Measurements from ENCODE around the gene RPAP2. TPM values are rescaled to one million over a fixed set of nuclear protein-coding genes. Genes with fewer than 3 reads are reported as not detected.
"Not testable (repeated sequence)": the region's sequence is repeated elsewhere in the genome, so short reads cannot be mapped to it uniquely, and the experiment has no call there.

RPAP2 gene
- total RNA-seq, 2 experiments from 2014 or later, result 33.4 to 39.0 TPM

- intact Hi-C loops (cut with DNase I, micrococcal nuclease), result no loop called here
- Mint-ChIP-seq H3K4me1 (peaks cover 2% of the 10 kb centered on the region), H3K27me3 (no peaks in the 10 kb centered on the region), H3K4me3 (no peak overlapping the region), H3K36me3 (ENCODE audit: low read depth) (peaks cover 32% of the 10 kb centered on the region), H3K9me3 (ENCODE audit: low read depth) (no peaks in the 10 kb centered on the region), H3K27ac (no peak overlapping the region)
- POLR2A ChIA-PET, result no interaction called here
- DNase-seq (no peak), ATAC-seq (no peak)
- CTCF ChIA-PET, result no interaction called here
These were observed 48.2 kb downstream of the RPAP2 start for GRCh38 chr1:92346866-92347640.

GRCh38 chr1:92352856-92353255 lies 54.0 kb downstream of the RPAP2 start:
- Mint-ChIP-seq H3K4me3 (no peak overlapping the region), H3K27me3 (no peaks in the 10 kb centered on the region), H3K36me3 (ENCODE audit: low read depth) (peaks cover 43% of the 10 kb centered on the region), H3K27ac (no peak overlapping the region), H3K9me3 (ENCODE audit: low read depth) (peaks cover 4% of the 10 kb centered on the region), H3K4me1 (peaks cover 2% of the 10 kb centered on the region)
- ChIA-PET CTCF (no interaction called here), POLR2A (no interaction called here)
- intact Hi-C loops (cut with DNase I, micrococcal nuclease), result no loop called here
- ATAC-seq (no peak), DNase-seq (no peak)

- intact Hi-C loops (cut with DNase I, micrococcal nuclease), result no loop called here
- H3K27ac Mint-ChIP-seq, result no peak overlapping the region
- peaks cover 4% of the 10 kb centered on the region for H3K4me1 Mint-ChIP-seq
- H3K4me3 Mint-ChIP-seq, result no peak overlapping the region
- POLR2A ChIA-PET, result interaction anchor here (0.6 kb wide), 1 partner anchor 1219 kb away, joined by 3 read pairs; no protein-coding TSS in a partner anchor
- H3K9me3 Mint-ChIP-seq (ENCODE audit: low read depth), result peaks cover 4% of the 10 kb centered on the region
- DNase-seq, result no peak
- CTCF ChIA-PET, result interaction anchor here (0.7 to 2.0 kb wide), 2 partner anchors 14 to 35 kb away, joined by 3 to 6 read pairs; no protein-coding TSS in a partner anchor
- peaks cover 45% of the 10 kb centered on the region for H3K36me3 Mint-ChIP-seq (ENCODE audit: low read depth)
- ATAC-seq, result no peak
- no peaks in the 10 kb centered on the region for H3K27me3 Mint-ChIP-seq
These were observed 55.4 kb downstream of the RPAP2 start for GRCh38 chr1:92354259-92354658.

- DNase-seq (no peak), ATAC-seq (no peak)
- Mint-ChIP-seq H3K9me3 (ENCODE audit: low read depth) (peaks cover 4% of the 10 kb centered on the region), H3K27ac (peak overlapping the region; percentile 37), H3K4me3 (no peak overlapping the region), H3K36me3 (ENCODE audit: low read depth) (peaks cover 39% of the 10 kb centered on the region), H3K27me3 (no peaks in the 10 kb centered on the region), H3K4me1 (peaks cover 4% of the 10 kb centered on the region)
- POLR2A ChIA-PET, result no interaction called here
- intact Hi-C loops (cut with DNase I, micrococcal nuclease), result no loop called here
- CTCF ChIA-PET, result no interaction called here
These were observed 58.1 kb downstream of the RPAP2 start for GRCh38 chr1:92356956-92357355.

GRCh38 chr1:92359382-92359781 lies 60.5 kb downstream of the RPAP2 start:
- CTCF ChIA-PET; POLR2A ChIA-PET; DNase-seq; H3K27ac Mint-ChIP-seq; H3K4me3 Mint-ChIP-seq; H3K4me1 Mint-ChIP-seq; ATAC-seq; intact Hi-C loops (cut with DNase I, micrococcal nuclease); H3K9me3 Mint-ChIP-seq (ENCODE audit: low read depth); H3K27me3 Mint-ChIP-seq: not testable (repeated sequence)
- H3K36me3 Mint-ChIP-seq (ENCODE audit: low read depth), result peaks cover 35% of the 10 kb centered on the region

GRCh38 chr1:92359986-92360385 lies 61.1 kb downstream of the RPAP2 start:
- Mint-ChIP-seq H3K27me3 (no peaks in the 10 kb centered on the region), H3K36me3 (ENCODE audit: low read depth) (peaks cover 41% of the 10 kb centered on the region), H3K27ac (no peak overlapping the region), H3K9me3 (ENCODE audit: low read depth) (no peaks in the 10 kb centered on the region), H3K4me1 (peaks cover 14% of the 10 kb centered on the region), H3K4me3 (no peak overlapping the region)
- ChIA-PET POLR2A (no interaction called here), CTCF (no interaction called here)
- DNase-seq (no peak), ATAC-seq (no peak)
- intact Hi-C loops (cut with DNase I, micrococcal nuclease), result no loop called here

- Mint-ChIP-seq H3K4me1 (peaks cover 41% of the 10 kb centered on the region), H3K27me3 (no peaks in the 10 kb centered on the region), H3K9me3 (ENCODE audit: low read depth) (no peaks in the 10 kb centered on the region), H3K27ac (no peak overlapping the region), H3K36me3 (ENCODE audit: low read depth) (peaks cover 42% of the 10 kb centered on the region), H3K4me3 (no peak overlapping the region)
- CTCF ChIA-PET, result interaction anchor here (1.2 kb wide), 1 partner anchor 53 kb away, joined by 3 read pairs; no protein-coding TSS in a partner anchor
- POLR2A ChIA-PET, result no interaction called here
- DNase-seq, result no peak
- intact Hi-C loops (cut with DNase I, micrococcal nuclease), result no loop called here
- ATAC-seq, result no peak
These were observed 64.1 kb downstream of the RPAP2 start for GRCh38 chr1:92362970-92363369.

- POLR2A ChIA-PET, result no interaction called here
- DNase-seq, result no peak
- intact Hi-C loops (cut with DNase I, micrococcal nuclease), result no loop called here
- H3K4me3 Mint-ChIP-seq, result no peak overlapping the region
- no peaks in the 10 kb centered on the region for H3K27me3 Mint-ChIP-seq
- no peak for ATAC-seq
- CTCF ChIA-PET, result no interaction called here
- H3K27ac Mint-ChIP-seq, result no peak overlapping the region
- H3K9me3 Mint-ChIP-seq (ENCODE audit: low read depth), result no peaks in the 10 kb centered on the region
- H3K4me1 Mint-ChIP-seq, result peaks cover 39% of the 10 kb centered on the region
- peaks cover 38% of the 10 kb centered on the region for H3K36me3 Mint-ChIP-seq (ENCODE audit: low read depth)
These were observed 64.5 kb downstream of the RPAP2 start for GRCh38 chr1:92363401-92363800.

GRCh38 chr1:92365378-92366039 lies 66.7 kb downstream of the RPAP2 start:
- POLR2A ChIA-PET, result interaction anchor here (0.7 kb wide), 1 partner anchor 173 kb away, joined by 4 read pairs; no protein-coding TSS in a partner anchor
- peak overlapping the region; percentile 70 for H3K27ac Mint-ChIP-seq
- H3K9me3 Mint-ChIP-seq (ENCODE audit: low read depth), result no peaks in the 10 kb centered on the region
- intact Hi-C loops (cut with DNase I, micrococcal nuclease), result loop anchor here (2.0 to 5.0 kb wide), 5 partner anchors 47 to 257 kb away; no protein-coding TSS in a partner anchor
- H3K27me3 Mint-ChIP-seq, result no peaks in the 10 kb centered on the region
- H3K4me3 Mint-ChIP-seq, result no peak overlapping the region
- DNase-seq, result no peak
- CTCF ChIA-PET, result interaction anchor here (0.7 to 1.6 kb wide), 9 partner anchors 9 to 306 kb away, joined by 3 to 4 read pairs (median 3); no protein-coding TSS in a partner anchor
- H3K36me3 Mint-ChIP-seq (ENCODE audit: low read depth), result peaks cover 42% of the 10 kb centered on the region
- ATAC-seq, result peak; percentile 90
- H3K4me1 Mint-ChIP-seq, result peaks cover 42% of the 10 kb centered on the region

- peaks cover 42% of the 10 kb centered on the region for H3K36me3 Mint-ChIP-seq (ENCODE audit: low read depth)
- intact Hi-C loops (cut with DNase I, micrococcal nuclease), result loop anchor here (5.0 kb wide), 4 partner anchors 106 to 256 kb away; no protein-coding TSS in a partner anchor
- DNase-seq (peak; percentile 19), ATAC-seq (peak; percentile 33)
- H3K9me3 Mint-ChIP-seq (ENCODE audit: low read depth), result no peaks in the 10 kb centered on the region
- peak overlapping the region; percentile 70 for H3K27ac Mint-ChIP-seq
- POLR2A ChIA-PET, result no interaction called here
- no peaks in the 10 kb centered on the region for H3K27me3 Mint-ChIP-seq
- peaks cover 42% of the 10 kb centered on the region for H3K4me1 Mint-ChIP-seq
- CTCF ChIA-PET, result interaction anchor here (0.7 to 1.6 kb wide), 8 partner anchors 10 to 258 kb away, joined by 3 to 4 read pairs (median 3); no protein-coding TSS in a partner anchor
- no peak overlapping the region for H3K4me3 Mint-ChIP-seq
These were observed 67.2 kb downstream of the RPAP2 start for GRCh38 chr1:92366040-92366395.

- no peak for DNase-seq
- H3K4me1 Mint-ChIP-seq, result peaks cover 42% of the 10 kb centered on the region
- intact Hi-C loops (cut with DNase I, micrococcal nuclease), result loop anchor here (5.0 kb wide), 4 partner anchors 105 to 255 kb away; no protein-coding TSS in a partner anchor
- ATAC-seq, result peak; percentile 55
- no peak overlapping the region for H3K27ac Mint-ChIP-seq
- no peaks in the 10 kb centered on the region for H3K9me3 Mint-ChIP-seq (ENCODE audit: low read depth)
- CTCF ChIA-PET, result no interaction called here
- H3K36me3 Mint-ChIP-seq (ENCODE audit: low read depth), result peaks cover 41% of the 10 kb centered on the region
- POLR2A ChIA-PET, result interaction anchor here (0.7 kb wide), 1 partner anchor 61 kb away, joined by 7 read pairs; no protein-coding TSS in a partner anchor
- no peak overlapping the region for H3K4me3 Mint-ChIP-seq
- no peaks in the 10 kb centered on the region for H3K27me3 Mint-ChIP-seq
These were observed 68.6 kb downstream of the RPAP2 start for GRCh38 chr1:92367496-92367895.

- Mint-ChIP-seq H3K9me3 (ENCODE audit: low read depth) (no peaks in the 10 kb centered on the region), H3K4me1 (peaks cover 19% of the 10 kb centered on the region), H3K27ac (no peak overlapping the region), H3K27me3 (no peaks in the 10 kb centered on the region), H3K36me3 (ENCODE audit: low read depth) (peaks cover 19% of the 10 kb centered on the region), H3K4me3 (no peak overlapping the region)
- DNase-seq (no peak), ATAC-seq (no peak)
- intact Hi-C loops (cut with DNase I, micrococcal nuclease), result no loop called here
- ChIA-PET CTCF (no interaction called here), POLR2A (no interaction called here)
These were observed 73.3 kb downstream of the RPAP2 start for GRCh38 chr1:92372164-92372563.

Data from activated CD4-positive, alpha-beta T cell treated with anti-CD3 and anti-CD28 coated beads for 36 hours (primary cell).